ENCODE data around the gene ABI3. TPM values are rescaled to one million over a fixed set of nuclear protein-coding genes. Genes with fewer than 3 reads are reported as not detected.

The ABI3 gene
- total RNA-seq (20.7 and 23.3 TPM in 2 replicates), polyA plus RNA-seq (9.8 and 15.6 TPM in 2 replicates), polyA minus RNA-seq (10.0 and 18.1 TPM in 2 replicates)
- 8.4 TPM for total RNA-seq (2013)

GRCh38 chr17:49210158-49211029 lies at the start of gene ABI3, which contains the start of gene GNGT2:
Gene ABI3 (plus strand): TSS chr17:49210707. CDS start chr17:49210725, 18 bp downstream.
Gene GNGT2 (minus strand): TSS chr17:49210574. CDS start chr17:49207422, 3,152 bp downstream.
- TF ChIP-seq EZH2 (IDR thresholded peaks at IDR 0.05; ENCODE audit: borderline replicate concordance, insufficient read depth, low read depth, low read length, poor library complexity, severe bottlenecking) (no peak), CTCF (IDR thresholded peaks at IDR 0.05) (no peak)
- H3K4me1 ChIP-seq (ENCODE audit: control insufficient read depth in 2 of 2, insufficient read depth in 2 of 2, low read length in 2 of 2): peaks cover 61 to 71% of the 10 kb centered on the region in 2 donors
- peak within 1 kb of the TSS; percentile 88 for H3K4me2 ChIP-seq (replicated peaks; ENCODE audit: low read depth, low read length, poor library complexity, severe bottlenecking)
- no peaks in the 10 kb centered on the region for H3K9me3 ChIP-seq (ENCODE audit: control extremely low read depth in 1 of 3, control insufficient read depth in 2 of 3, insufficient read depth in 1 of 3, low read length in 2 of 3)
- Mint-ChIP-seq H3K9me3 (ENCODE audit: insufficient read depth) (no peaks in the 10 kb centered on the region), H3K4me1 (peaks cover 61% of the 10 kb centered on the region), H3K4me3 (peak within 1 kb of the TSS; percentile 85), H3K27ac (peak within 1 kb of the TSS; percentile 89), H3K27me3 (no peaks in the 10 kb centered on the region)
- DNase-seq (peak; percentile 86), ATAC-seq (ENCODE audit: low read depth) (peak; percentile 92)
- ChIA-PET POLR2A (interaction anchor here (0.6 to 1.4 kb wide), 5 partner anchors 13 to 44 kb away, joined by 3 to 8 read pairs (median 4); no protein-coding TSS in a partner anchor), CTCF (interaction anchor here (1.3 to 11.9 kb wide), 5 partner anchors 12 to 30 kb away, joined by 4 to 140 read pairs (median 12); partner anchors contain the start of gene PHOSPHO1)
- H3K36me3 ChIP-seq (replicated peaks in 1 of 2; ENCODE audit: control extremely low read depth in 1 of 2, control insufficient read depth in 1 of 2, extremely low read depth in 1 of 2, insufficient read depth in 2 of 2, low read length in 1 of 2): peaks cover 0 to 3% of the 10 kb centered on the region in 2 experiments
- peaks cover 74% of the 10 kb centered on the region for H3K79me2 ChIP-seq (ENCODE audit: control insufficient read depth, insufficient read depth, low read length)
- H3K9ac ChIP-seq (ENCODE audit: low read length): peak within 1 kb of the TSS; percentile 68
- H3K27ac ChIP-seq (ENCODE audit: low read length in 2 of 2): peak within 1 kb of the TSS; percentile 51 to 82
- H3K4me3 ChIP-seq (ENCODE audit: control extremely low read depth in 1 of 5, extremely low read depth in 1 of 5, insufficient read depth in 1 of 5, low read depth in 2 of 5, low read length in 4 of 5): peak within 1 kb of the TSS; percentile 31 to 68 (median 60)
- intact Hi-C loops (cut with micrococcal nuclease): loop anchor here (1.0 kb wide), 3 partner anchors 8 to 18 kb away; no protein-coding TSS in a partner anchor
- H4K20me1 ChIP-seq (ENCODE audit: control insufficient read depth, insufficient read depth, low read length, poor library complexity, severe bottlenecking): peaks cover 10% of the 10 kb centered on the region
- WGBS (ENCODE audit: insufficient coverage): 12% methylated on average over 19 of the region's 22 CpGs
- H2AFZ ChIP-seq (ENCODE audit: insufficient read depth, low read depth, low read length, poor library complexity, severe bottlenecking): peak within 1 kb of the TSS; percentile 73
- no peaks in the 10 kb centered on the region for H3K27me3 ChIP-seq (replicated peaks in 1 of 4; ENCODE audit: control extremely low read depth in 1 of 4, control insufficient read depth in 3 of 4, insufficient read depth in 4 of 4, low read length in 3 of 4)
